Endodermal cell (in vitro differentiated cells): ENCODE data around the gene TSPAN17. TPM values are rescaled to one million over a fixed set of nuclear protein-coding genes. Genes with fewer than 3 reads are reported as not detected.
A peak's percentile ranks its signal among the peaks of the same experiment; 100 is the strongest.

Experiments used
- DNase-seq: peaks from one replicate; pipeline ENCODE4 v3.0.0-alpha.2; 2017
- H3K27ac ChIP-seq: 2 replicates; pipeline ENCODE4 v1.5.1; 2013; ENCODE audit warnings: mild to moderate bottlenecking, low read depth, low read length, moderate library complexity
- H3K27me3 ChIP-seq: 2 replicates; pipeline ENCODE4 v1.6.1; 2013; ENCODE audit warnings: mild to moderate bottlenecking, low read length, moderate library complexity; ENCODE audit not compliant: insufficient read depth, control insufficient read depth, poor library complexity, severe bottlenecking
- H3K36me3 ChIP-seq: 2 replicates; pipeline ENCODE4 v1.7.0; 2013; ENCODE audit warnings: mild to moderate bottlenecking, low read length, moderate library complexity; ENCODE audit not compliant: control insufficient read depth, insufficient read depth
- H3K4me1 ChIP-seq: one replicate; pipeline ENCODE4 v1.7.0; 2013; ENCODE audit warnings: low read length; ENCODE audit not compliant: control insufficient read depth, insufficient read depth
- H3K4me3 ChIP-seq: 2 replicates; pipeline ENCODE4 v1.5.1; 2013; ENCODE audit warnings: mild to moderate bottlenecking, low read length, moderate library complexity
- H3K9ac ChIP-seq: 2 replicates; pipeline ENCODE4 v1.6.1; 2013; ENCODE audit warnings: mild to moderate bottlenecking, low read length, moderate library complexity; ENCODE audit not compliant: poor library complexity, severe bottlenecking; ENCODE audit errors: extremely low read depth
- H3K9me3 ChIP-seq: 2 replicates; pipeline ENCODE4 v1.6.1; 2013; ENCODE audit warnings: mild to moderate bottlenecking, low read length, moderate library complexity; ENCODE audit not compliant: control insufficient read depth
- H3K27ac Mint-ChIP-seq: 2 replicates; pipeline ENCODE4 v1.8.0; 2020; ENCODE audit warnings: mixed read lengths
- H3K27me3 Mint-ChIP-seq: 2 replicates; pipeline ENCODE4 v1.8.0; 2021; ENCODE audit warnings: mild to moderate bottlenecking, mixed read lengths; ENCODE audit not compliant: insufficient read depth
- H3K36me3 Mint-ChIP-seq: 2 replicates; pipeline ENCODE4 v1.8.0; 2020; ENCODE audit warnings: low read depth, mixed read lengths
- H3K4me1 Mint-ChIP-seq: 2 replicates; pipeline ENCODE4 v1.8.0; 2020; ENCODE audit warnings: mixed read lengths
- H3K4me3 Mint-ChIP-seq: 2 replicates; pipeline ENCODE4 v1.8.0; 2020; ENCODE audit warnings: mild to moderate bottlenecking, moderate library complexity, mixed read lengths
- H3K9me3 Mint-ChIP-seq: 2 replicates; pipeline ENCODE4 v1.8.0; 2020; ENCODE audit warnings: mild to moderate bottlenecking, mixed read lengths
- WGBS, 2 experiments: methylation state at CpG; one replicate each; pipeline versions ENCODE4 v1.1.5 to v1.1.7; 2013; ENCODE audit warnings: missing lambda C conversion rate in 2 of 2, mixed read lengths in 1 of 2; ENCODE audit not compliant: insufficient coverage in 1 of 2, insufficient read length in 1 of 2; 5-methylcytosine and 5-hydroxymethylcytosine counted together
- total RNA-seq, 2 donors: library from RNA; stranded (reverse); fragmentation: NEBNext Ultra II Directional in 1 of 2; extraction: Animal tissue kit (Norgen Biotek cat#: 25700) in 1 of 2; gene quantifications; 2 replicates in 1 of 2; 3 replicates in 1 of 2; pipeline ENCODE4 v1.2.1, GENCODE V29; 2021
- TF ChIP-seq, protein P1 (sequence below): fragments of 200-600 bp; sonication (generic); conservative IDR thresholded peaks from 2 replicates; pipeline ENCODE4 v1.5.0; 2021; ENCODE audit warnings: antibody characterized with exemption, mild to moderate bottlenecking

The TSPAN17 gene
- total RNA-seq, 2 donors from 2014 or later: 49.3 to 50.3 TPM

DNA sequence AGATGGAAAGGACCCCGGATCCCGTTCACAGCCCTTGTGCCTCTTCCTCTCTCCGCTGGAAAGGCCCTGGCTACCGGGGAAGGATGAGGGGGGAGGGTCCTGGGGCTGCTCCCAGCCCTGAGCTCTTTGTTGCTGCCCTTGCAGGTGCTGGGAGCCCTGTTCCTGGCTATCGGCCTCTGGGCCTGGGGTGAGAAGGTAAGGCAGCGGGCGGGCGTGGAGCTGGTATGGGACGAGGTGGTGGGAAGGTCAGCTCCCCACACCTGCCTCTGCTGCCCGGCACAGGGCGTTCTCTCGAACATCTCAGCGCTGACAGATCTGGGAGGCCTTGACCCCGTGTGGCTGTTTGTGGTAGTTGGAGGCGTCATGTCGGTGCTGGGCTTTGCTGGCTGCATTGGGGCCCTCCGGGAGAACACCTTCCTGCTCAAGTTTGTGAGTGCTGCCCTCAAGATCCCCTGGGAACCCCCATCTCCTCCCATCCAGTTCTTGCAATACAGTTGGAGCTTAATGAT is 4.2 kb downstream of the TSPAN17 start:
- TF ChIP-seq, protein P1, sequence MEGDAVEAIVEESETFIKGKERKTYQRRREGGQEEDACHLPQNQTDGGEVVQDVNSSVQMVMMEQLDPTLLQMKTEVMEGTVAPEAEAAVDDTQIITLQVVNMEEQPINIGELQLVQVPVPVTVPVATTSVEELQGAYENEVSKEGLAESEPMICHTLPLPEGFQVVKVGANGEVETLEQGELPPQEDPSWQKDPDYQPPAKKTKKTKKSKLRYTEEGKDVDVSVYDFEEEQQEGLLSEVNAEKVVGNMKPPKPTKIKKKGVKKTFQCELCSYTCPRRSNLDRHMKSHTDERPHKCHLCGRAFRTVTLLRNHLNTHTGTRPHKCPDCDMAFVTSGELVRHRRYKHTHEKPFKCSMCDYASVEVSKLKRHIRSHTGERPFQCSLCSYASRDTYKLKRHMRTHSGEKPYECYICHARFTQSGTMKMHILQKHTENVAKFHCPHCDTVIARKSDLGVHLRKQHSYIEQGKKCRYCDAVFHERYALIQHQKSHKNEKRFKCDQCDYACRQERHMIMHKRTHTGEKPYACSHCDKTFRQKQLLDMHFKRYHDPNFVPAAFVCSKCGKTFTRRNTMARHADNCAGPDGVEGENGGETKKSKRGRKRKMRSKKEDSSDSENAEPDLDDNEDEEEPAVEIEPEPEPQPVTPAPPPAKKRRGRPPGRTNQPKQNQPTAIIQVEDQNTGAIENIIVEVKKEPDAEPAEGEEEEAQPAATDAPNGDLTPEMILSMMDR: peak; percentile 25
- WGBS, 2 experiments: 93 to 95% methylated on average over 6 to 17 of the region's 17 CpGs
- Mint-ChIP-seq H3K36me3 (peaks cover 23% of the 10 kb centered on the region), H3K4me1 (peaks cover 18% of the 10 kb centered on the region), H3K27me3 (no peaks in the 10 kb centered on the region), H3K4me3 (no peak overlapping the region), H3K27ac (no peak overlapping the region), H3K9me3 (no peaks in the 10 kb centered on the region)
- H3K9ac ChIP-seq: no peak overlapping the region
- no peak overlapping the region for H3K27ac ChIP-seq
- H3K27me3 ChIP-seq: no peaks in the 10 kb centered on the region
- peaks cover 7% of the 10 kb centered on the region for H3K36me3 ChIP-seq
- DNase-seq: no peak
- no peak overlapping the region for H3K4me3 ChIP-seq
- H3K9me3 ChIP-seq: no peaks in the 10 kb centered on the region
- no peaks in the 10 kb centered on the region for H3K4me1 ChIP-seq

DNA sequence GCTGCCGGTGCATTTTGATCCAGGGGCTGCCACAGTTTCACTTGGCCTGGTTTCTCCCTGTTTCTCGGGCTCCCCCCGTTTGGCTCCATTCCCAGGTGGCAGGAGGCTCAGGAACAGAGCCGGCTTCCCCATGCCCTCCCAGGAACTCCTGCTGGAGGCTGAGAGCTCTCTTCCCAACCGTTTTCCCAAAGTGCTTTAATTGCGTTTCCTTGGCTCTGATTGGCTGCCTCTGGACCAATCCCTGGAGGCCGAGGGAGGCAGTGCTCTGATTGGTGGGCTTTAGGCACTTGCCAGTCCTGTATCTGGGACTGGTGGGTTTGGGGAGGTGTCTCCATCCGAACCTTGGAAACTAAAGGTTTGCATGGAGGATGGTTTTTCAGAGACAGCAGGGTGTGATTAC is 4.9 kb downstream of the TSPAN17 start:
- no peak overlapping the region for H3K4me3 Mint-ChIP-seq
- Histone ChIP-seq H3K36me3 (peaks cover 9% of the 10 kb centered on the region), H3K27me3 (no peaks in the 10 kb centered on the region), H3K9ac (no peak overlapping the region), H3K9me3 (no peaks in the 10 kb centered on the region), H3K4me1 (no peaks in the 10 kb centered on the region), H3K4me3 (no peak overlapping the region), H3K27ac (no peak overlapping the region)
- 85 to 86% methylated on average over 2 to 8 of the region's 8 CpGs for WGBS, 2 experiments
- DNase-seq: peak; percentile 81
- H3K9me3 Mint-ChIP-seq: no peaks in the 10 kb centered on the region
- peaks cover 23% of the 10 kb centered on the region for H3K36me3 Mint-ChIP-seq
- no peaks in the 10 kb centered on the region for H3K27me3 Mint-ChIP-seq
- peaks cover 16% of the 10 kb centered on the region for H3K4me1 Mint-ChIP-seq
- TF ChIP-seq, protein P1: no peak
- no peak overlapping the region for H3K27ac Mint-ChIP-seq

DNA sequence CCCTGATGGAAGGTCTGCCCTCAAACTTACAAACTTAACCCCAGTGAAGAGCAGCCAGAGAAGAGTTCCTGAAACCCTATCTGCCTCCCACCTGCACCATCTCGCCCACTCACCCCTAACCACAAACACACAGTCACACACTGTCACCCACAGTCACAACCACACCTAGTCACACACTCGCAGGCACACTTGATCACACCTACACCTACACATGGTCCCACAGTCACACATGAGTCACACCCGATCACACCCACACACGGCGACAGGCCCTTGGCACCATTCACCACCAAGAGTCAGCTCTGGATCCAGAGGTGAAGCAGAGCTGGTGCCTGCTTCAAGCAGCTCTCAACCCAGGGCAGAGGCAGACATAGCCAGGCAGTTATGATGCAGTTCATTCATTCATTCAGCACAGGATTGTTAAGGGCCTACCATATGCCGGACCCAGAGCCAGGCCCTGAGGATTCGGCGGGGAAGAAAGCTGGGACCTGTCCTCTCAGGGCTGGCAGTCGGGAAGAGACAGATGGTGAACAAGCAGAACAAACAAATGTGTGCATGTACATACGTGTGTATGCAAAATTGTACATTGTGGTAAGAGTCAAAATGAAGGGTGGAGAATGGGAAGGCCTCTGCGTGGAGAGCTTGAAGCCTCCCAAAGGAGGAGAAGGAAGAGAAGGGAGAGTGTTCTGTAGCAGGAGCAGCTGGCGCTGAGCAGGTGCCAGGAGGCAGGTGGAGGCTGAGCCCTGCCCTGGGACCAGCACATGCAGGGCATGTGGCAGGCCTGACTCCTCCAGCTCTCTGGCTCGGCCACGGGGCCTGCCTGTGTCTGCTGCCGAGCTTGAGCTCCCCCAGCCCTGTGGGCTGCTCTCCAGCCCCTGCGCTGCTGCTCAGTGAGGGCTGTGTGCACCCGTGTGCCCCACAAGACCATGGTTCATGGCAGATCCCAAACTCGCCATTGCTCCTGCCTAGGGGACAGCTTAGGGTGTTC is 6.4 kb downstream of the TSPAN17 start:
- Mint-ChIP-seq H3K27me3 (no peaks in the 10 kb centered on the region), H3K9me3 (no peaks in the 10 kb centered on the region), H3K36me3 (peaks cover 25% of the 10 kb centered on the region), H3K27ac (no peak overlapping the region), H3K4me3 (no peak overlapping the region), H3K4me1 (peaks cover 11% of the 10 kb centered on the region)
- H3K9me3 ChIP-seq: no peaks in the 10 kb centered on the region
- H3K27ac ChIP-seq: no peak overlapping the region
- H3K27me3 ChIP-seq: no peaks in the 10 kb centered on the region
- DNase-seq: no peak
- TF ChIP-seq, protein P1: no peak
- no peaks in the 10 kb centered on the region for H3K4me1 ChIP-seq
- H3K36me3 ChIP-seq: peaks cover 12% of the 10 kb centered on the region
- H3K9ac ChIP-seq: no peak overlapping the region
- H3K4me3 ChIP-seq: no peak overlapping the region
- WGBS, 2 experiments: 92% methylated on average over 10 to 18 of the region's 18 CpGs
